ENCODE results near the gene AP1AR. TPM values are rescaled to one million over a fixed set of nuclear protein-coding genes. Genes with fewer than 3 reads are reported as not detected.

The AP1AR gene
- total RNA-seq = 10 to 100 TPM; 15.3 to 24.3 TPM

GRCh38 chr4:112231779-112232713, at the start of gene AP1AR:
Gene AP1AR, plus strand, starts transcription at chr4:112231787. Its CDS starts 305 bp downstream, at chr4:112232092.
- H3K36me3 ChIP-seq = no peaks in the 10 kb centered on the region
- no peaks in the 10 kb centered on the region for H3K27me3 ChIP-seq (replicated peaks; ENCODE audit: insufficient read depth)
- TF ChIP-seq POLR2A (IDR thresholded peaks at IDR 0.05) = peak; percentile 88
- TF ChIP-seq, protein P1, sequence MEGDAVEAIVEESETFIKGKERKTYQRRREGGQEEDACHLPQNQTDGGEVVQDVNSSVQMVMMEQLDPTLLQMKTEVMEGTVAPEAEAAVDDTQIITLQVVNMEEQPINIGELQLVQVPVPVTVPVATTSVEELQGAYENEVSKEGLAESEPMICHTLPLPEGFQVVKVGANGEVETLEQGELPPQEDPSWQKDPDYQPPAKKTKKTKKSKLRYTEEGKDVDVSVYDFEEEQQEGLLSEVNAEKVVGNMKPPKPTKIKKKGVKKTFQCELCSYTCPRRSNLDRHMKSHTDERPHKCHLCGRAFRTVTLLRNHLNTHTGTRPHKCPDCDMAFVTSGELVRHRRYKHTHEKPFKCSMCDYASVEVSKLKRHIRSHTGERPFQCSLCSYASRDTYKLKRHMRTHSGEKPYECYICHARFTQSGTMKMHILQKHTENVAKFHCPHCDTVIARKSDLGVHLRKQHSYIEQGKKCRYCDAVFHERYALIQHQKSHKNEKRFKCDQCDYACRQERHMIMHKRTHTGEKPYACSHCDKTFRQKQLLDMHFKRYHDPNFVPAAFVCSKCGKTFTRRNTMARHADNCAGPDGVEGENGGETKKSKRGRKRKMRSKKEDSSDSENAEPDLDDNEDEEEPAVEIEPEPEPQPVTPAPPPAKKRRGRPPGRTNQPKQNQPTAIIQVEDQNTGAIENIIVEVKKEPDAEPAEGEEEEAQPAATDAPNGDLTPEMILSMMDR (IDR thresholded peaks at IDR 0.05) = peak in 1 of 4 experiments; percentile 39
- TF ChIP-seq POLR2AphosphoS5 (IDR thresholded peaks at IDR 0.05) = no peak
- no peaks in the 10 kb centered on the region for H3K4me1 ChIP-seq (replicated peaks)
- DNase-seq (ENCODE audit: low spot score) = peak; percentile 70
- WGBS = under 1% methylated on average over 48 of the region's 70 CpGs
- peak within 1 kb of the TSS; percentile 92 to 95 for H3K27ac ChIP-seq
- peak within 1 kb of the TSS; percentile 72 to 83 for H3K4me3 ChIP-seq
- intact Hi-C loops (cut with DNase I) = loop anchor here (2.0 to 5.0 kb wide), 5 partner anchors 55 to 1610 kb away; partner anchors contain the start of genes FAM241A, LARP7, PITX2 and TIFA
- H3K9me3 ChIP-seq = no peaks in the 10 kb centered on the region

DNA sequence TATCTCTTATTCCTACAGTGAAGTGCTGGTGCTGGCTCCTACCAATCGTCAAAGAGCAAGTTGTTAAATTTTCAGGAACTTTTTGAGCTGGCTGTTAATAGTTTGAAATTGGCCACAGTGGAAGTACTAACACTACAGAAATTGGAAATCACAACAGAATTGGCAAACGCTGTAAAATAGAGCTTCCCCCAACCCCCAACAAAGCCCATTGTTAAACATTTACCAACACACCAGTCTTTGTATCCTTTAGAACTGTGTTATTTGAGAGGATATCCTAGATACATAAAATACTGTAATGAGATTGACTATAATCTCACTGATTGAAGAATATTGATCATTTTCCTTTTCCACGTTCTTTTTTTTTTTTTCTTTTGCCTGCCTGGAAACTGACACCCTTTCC, 49.0 kb upstream of the AP1AR start:
- DNase-seq (ENCODE audit: low spot score) = no peak
- Histone ChIP-seq H3K36me3 (no peaks in the 10 kb centered on the region), H3K4me1 (replicated peaks) (no peaks in the 10 kb centered on the region), H3K27me3 (replicated peaks; ENCODE audit: insufficient read depth) (no peaks in the 10 kb centered on the region), H3K4me3 (no peak overlapping the region), H3K9me3 (no peaks in the 10 kb centered on the region), H3K27ac (no peak overlapping the region)
- intact Hi-C loops (cut with DNase I) = no loop called here
- 63% methylated on average over 3 of the region's 3 CpGs for WGBS
- TF ChIP-seq POLR2AphosphoS5 (IDR thresholded peaks at IDR 0.05) (no peak), POLR2A (IDR thresholded peaks at IDR 0.05) (no peak)
- TF ChIP-seq, protein P1 (IDR thresholded peaks at IDR 0.05) = no peak

GRCh38 chr4:112183252-112183651, 48.3 kb upstream of the AP1AR start:
- DNase-seq (ENCODE audit: low spot score) = no peak
- H3K27ac ChIP-seq = no peak overlapping the region
- intact Hi-C loops (cut with DNase I) = no loop called here
- no peaks in the 10 kb centered on the region for H3K9me3 ChIP-seq
- TF ChIP-seq POLR2AphosphoS5 (IDR thresholded peaks at IDR 0.05) (no peak), POLR2A (IDR thresholded peaks at IDR 0.05) (no peak)
- TF ChIP-seq, protein P1 (IDR thresholded peaks at IDR 0.05) = no peak
- 57% methylated on average over 2 of the region's 2 CpGs for WGBS
- no peak overlapping the region for H3K4me3 ChIP-seq
- H3K36me3 ChIP-seq = no peaks in the 10 kb centered on the region
- no peaks in the 10 kb centered on the region for H3K27me3 ChIP-seq (replicated peaks; ENCODE audit: insufficient read depth)
- no peaks in the 10 kb centered on the region for H3K4me1 ChIP-seq (replicated peaks)

GRCh38 chr4:112184438-112184837, 47.1 kb upstream of the AP1AR start:
- DNase-seq (ENCODE audit: low spot score) = no peak
- Histone ChIP-seq H3K27ac (no peak overlapping the region), H3K9me3 (no peaks in the 10 kb centered on the region), H3K36me3 (no peaks in the 10 kb centered on the region), H3K4me3 (no peak overlapping the region), H3K27me3 (replicated peaks; ENCODE audit: insufficient read depth) (no peaks in the 10 kb centered on the region), H3K4me1 (replicated peaks) (no peaks in the 10 kb centered on the region)
- TF ChIP-seq, protein P1 (IDR thresholded peaks at IDR 0.05) = no peak
- TF ChIP-seq POLR2A (IDR thresholded peaks at IDR 0.05) (no peak), POLR2AphosphoS5 (IDR thresholded peaks at IDR 0.05) (no peak)
- 100% methylated on average over 1 of the region's 1 CpG for WGBS
- intact Hi-C loops (cut with DNase I) = no loop called here
